ENCODE measurements around the gene SLC35B1. TPM values are rescaled to one million over a fixed set of nuclear protein-coding genes. Genes with fewer than 3 reads are reported as not detected.
"Not testable (repeated sequence)": the region's sequence is repeated elsewhere in the genome, so short reads cannot be mapped to it uniquely, and the experiment has no call there.

The SLC35B1 gene
- total RNA-seq, 1 donor from 2014 or later = 67.4 TPM

- DNase-seq (ENCODE audit: low spot score, unreplicated experiment) = no peak
- Mint-ChIP-seq H3K36me3 (ENCODE audit: insufficient read depth) (peaks cover 11% of the 10 kb centered on the region), H3K4me1 (ENCODE audit: low read depth) (peaks cover 31% of the 10 kb centered on the region), H3K27me3 (no peaks in the 10 kb centered on the region), H3K27ac (peak overlapping the region; percentile 99), H3K9me3 (ENCODE audit: low read depth) (peaks cover 4% of the 10 kb centered on the region), H3K4me3 (ENCODE audit: low read depth) (peak overlapping the region; percentile 99)
- TF ChIP-seq CTCF (IDR thresholded peaks at IDR 0.05; ENCODE audit: unreplicated experiment) = no peak
These were observed 31.4 kb downstream of the SLC35B1 start for GRCh38 chr17:49676276-49676868.

GRCh38 chr17:49674507-49674906 lies 33.3 kb downstream of the SLC35B1 start:
- no peaks in the 10 kb centered on the region for H3K27me3 Mint-ChIP-seq
- H3K9me3 Mint-ChIP-seq (ENCODE audit: low read depth) = peaks cover 4% of the 10 kb centered on the region
- peaks cover 31% of the 10 kb centered on the region for H3K4me1 Mint-ChIP-seq (ENCODE audit: low read depth)
- H3K36me3 Mint-ChIP-seq (ENCODE audit: insufficient read depth) = peaks cover 11% of the 10 kb centered on the region
- DNase-seq (ENCODE audit: low spot score, unreplicated experiment) = no peak
- no peak overlapping the region for H3K27ac Mint-ChIP-seq
- TF ChIP-seq CTCF (IDR thresholded peaks at IDR 0.05; ENCODE audit: unreplicated experiment) = no peak
- H3K4me3 Mint-ChIP-seq (ENCODE audit: low read depth) = no peak overlapping the region

DNA sequence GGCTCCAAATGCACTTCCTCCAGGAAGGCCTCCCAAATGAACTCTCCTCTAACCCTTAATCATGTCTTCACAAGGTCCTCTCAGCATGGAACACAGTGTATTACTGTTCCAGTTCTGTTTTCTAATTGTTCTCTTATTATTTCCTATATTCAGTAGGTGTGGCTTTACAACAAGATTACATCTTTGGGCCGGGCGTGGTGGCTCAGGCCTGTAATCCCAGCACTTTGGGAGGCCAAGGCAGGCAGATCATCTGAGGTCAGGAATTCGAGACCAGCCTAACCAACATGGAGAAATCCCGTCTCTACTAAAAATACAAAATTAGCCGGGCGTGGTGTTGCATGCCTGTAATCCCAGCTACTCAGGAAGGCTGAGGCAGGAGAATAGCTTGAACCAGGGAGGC lies 34.1 kb downstream of the SLC35B1 start:
- H3K27ac Mint-ChIP-seq; H3K27me3 Mint-ChIP-seq; H3K4me3 Mint-ChIP-seq (ENCODE audit: low read depth); DNase-seq (ENCODE audit: low spot score, unreplicated experiment); H3K9me3 Mint-ChIP-seq (ENCODE audit: low read depth): not testable (repeated sequence)
- Mint-ChIP-seq H3K4me1 (ENCODE audit: low read depth) (peaks cover 31% of the 10 kb centered on the region), H3K36me3 (ENCODE audit: insufficient read depth) (peaks cover 11% of the 10 kb centered on the region)

DNA sequence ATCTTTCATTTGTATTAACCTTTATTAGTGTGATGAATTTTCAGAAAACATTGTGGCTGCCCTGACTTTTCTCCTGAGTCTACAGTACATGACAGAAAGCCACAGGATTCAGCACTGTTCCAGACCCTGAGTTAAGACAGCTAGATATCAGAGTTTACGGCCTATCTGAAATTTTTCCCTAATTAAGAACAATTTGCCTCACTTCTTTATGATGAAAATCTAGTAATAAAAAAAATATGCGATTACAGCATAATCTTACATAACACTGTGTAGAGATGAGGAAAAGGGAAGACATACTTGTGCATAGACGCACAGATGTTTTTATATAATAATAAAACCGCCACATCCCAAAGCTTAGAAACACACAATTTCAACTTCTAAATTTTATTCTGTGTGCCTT lies 37.1 kb downstream of the SLC35B1 start:
- H3K27me3 Mint-ChIP-seq = no peaks in the 10 kb centered on the region
- H3K4me3 Mint-ChIP-seq (ENCODE audit: low read depth) = no peak overlapping the region
- H3K36me3 Mint-ChIP-seq (ENCODE audit: insufficient read depth) = peaks cover 11% of the 10 kb centered on the region
- no peak for TF ChIP-seq CTCF (IDR thresholded peaks at IDR 0.05; ENCODE audit: unreplicated experiment)
- H3K27ac Mint-ChIP-seq = no peak overlapping the region
- no peak for DNase-seq (ENCODE audit: low spot score, unreplicated experiment)
- H3K4me1 Mint-ChIP-seq (ENCODE audit: low read depth) = peaks cover 14% of the 10 kb centered on the region
- H3K9me3 Mint-ChIP-seq (ENCODE audit: low read depth) = no peaks in the 10 kb centered on the region

- DNase-seq (ENCODE audit: low spot score, unreplicated experiment) = no peak
- no peak for TF ChIP-seq CTCF (IDR thresholded peaks at IDR 0.05; ENCODE audit: unreplicated experiment)
- Mint-ChIP-seq H3K4me1 (ENCODE audit: low read depth) (peaks cover 8% of the 10 kb centered on the region), H3K9me3 (ENCODE audit: low read depth) (no peaks in the 10 kb centered on the region), H3K36me3 (ENCODE audit: insufficient read depth) (peaks cover 8% of the 10 kb centered on the region), H3K27me3 (no peaks in the 10 kb centered on the region), H3K27ac (peak overlapping the region; percentile 20), H3K4me3 (ENCODE audit: low read depth) (no peak overlapping the region)
These were observed 37.8 kb downstream of the SLC35B1 start for GRCh38 chr17:49670002-49670401.

DNA sequence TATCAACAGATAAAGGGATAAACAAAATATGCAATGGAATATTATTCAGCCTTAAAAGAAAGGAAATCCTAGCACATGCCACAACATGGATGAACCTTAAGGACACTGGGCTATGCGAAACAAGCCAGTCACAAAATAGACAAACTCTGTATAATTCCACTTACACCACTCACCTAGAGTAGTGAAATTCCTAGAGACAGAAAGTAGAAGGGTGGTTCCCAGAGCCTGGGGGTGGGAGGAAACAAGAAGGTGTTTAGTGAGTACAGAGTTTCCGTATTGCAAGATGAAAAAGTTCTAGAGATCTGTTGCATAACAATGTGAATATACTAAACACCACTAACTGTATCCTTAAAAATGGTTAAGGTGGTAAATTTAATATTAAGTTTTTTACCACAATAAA lies 39.9 kb downstream of the SLC35B1 start:
- H3K27me3 Mint-ChIP-seq = no peaks in the 10 kb centered on the region
- no peak for TF ChIP-seq CTCF (IDR thresholded peaks at IDR 0.05; ENCODE audit: unreplicated experiment)
- peaks cover 9% of the 10 kb centered on the region for H3K36me3 Mint-ChIP-seq (ENCODE audit: insufficient read depth)
- no peak overlapping the region for H3K27ac Mint-ChIP-seq
- no peaks in the 10 kb centered on the region for H3K4me1 Mint-ChIP-seq (ENCODE audit: low read depth)
- H3K4me3 Mint-ChIP-seq (ENCODE audit: low read depth) = no peak overlapping the region
- no peak for DNase-seq (ENCODE audit: low spot score, unreplicated experiment)
- no peaks in the 10 kb centered on the region for H3K9me3 Mint-ChIP-seq (ENCODE audit: low read depth)
